Breast epithelium (tissue), 4 donors: ENCODE data around the gene GRM1. TPM values are rescaled to one million over a fixed set of nuclear protein-coding genes. Genes with fewer than 3 reads are reported as not detected.

Experiments
- DNase-seq, 2 donors: peaks; one replicate each; pipeline ENCODE4 v3.0.0-alpha.2; 2019; ENCODE audit warnings: low spot score in 2 of 2
- H3K27ac ChIP-seq, 2 donors: fragments of 200-600 bp; sonication (generic) in 1 of 2; one replicate each; pipeline ENCODE4 v1.5.1; 2016 to 2019; ENCODE audit warnings: mild to moderate bottlenecking in 1 of 2
- H3K27me3 ChIP-seq, 2 donors: fragments of 200-600 bp; sonication (generic) in 1 of 2; one replicate each; pipeline versions ENCODE4 v1.5.1 to v1.6.0; 2017 to 2019; ENCODE audit warnings: control low read depth in 1 of 2, mild to moderate bottlenecking in 1 of 2
- H3K36me3 ChIP-seq: fragments of 200-600 bp; one replicate; pipeline ENCODE4 v1.5.1; 2019
- H3K4me1 ChIP-seq, 2 donors: fragments of 200-600 bp; sonication (generic); one replicate each; pipeline ENCODE4 v1.5.1; 2016 to 2019; ENCODE audit warnings: control low read depth in 1 of 2
- H3K4me3 ChIP-seq, 3 donors: fragments of 200-600 bp; sonication (generic); 1 replicate in 2 of 3; 2 replicates in 1 of 3; pipeline ENCODE4 v1.5.1; 2016 to 2019; ENCODE audit warnings: mild to moderate bottlenecking in 3 of 3, moderate library complexity in 2 of 3
- H3K9me3 ChIP-seq, 2 donors: fragments of 200-600 bp; sonication (generic) in 1 of 2; one replicate each; pipeline ENCODE4 v1.5.1; 2016 to 2019; ENCODE audit warnings: control low read depth in 1 of 2
- POLR2A ChIP-seq: fragments of 450-650 bp; IDR thresholded peaks from one replicate; pipeline ENCODE4 v1.6.1; 2016; ENCODE audit warnings: antibody characterized with exemption, mild to moderate bottlenecking, moderate library complexity
- POLR2AphosphoS5 ChIP-seq, 3 donors: sonication (generic); formaldehyde crosslinking; IDR thresholded peaks; one replicate each; pipeline ENCODE4 v1.6.1; 2017; ENCODE audit warnings: antibody characterized with exemption in 3 of 3
- intact Hi-C: fragments of 100-400 bp; cut with DNase I; formaldehyde crosslinking; loops from one replicate; pipeline ENCODE4 v1.15.1; 2023; ENCODE audit warnings: low total_unique reads
- total RNA-seq, 3 donors: library from RNA; depleted of rRNA; stranded (reverse); fragments of >200 nt; gene quantifications; one replicate each; pipeline ENCODE4 v1.1.0, GENCODE V29; 2016
- TF ChIP-seq, protein P1 (sequence below), 3 donors: fragments of 450-650 bp; IDR thresholded peaks; one replicate each; pipeline ENCODE4 v1.5.1; 2016 to 2017; ENCODE audit warnings: antibody characterized with exemption in 3 of 3, mild to moderate bottlenecking in 3 of 3, moderate library complexity in 3 of 3

GRM1 gene
- total RNA-seq, 3 donors from 2014 or later: 0.15 to 0.16 TPM; not detected in 1

- Histone ChIP-seq H3K4me3 (no peak overlapping the region), H3K4me1 (no peaks in the 10 kb centered on the region), H3K9me3 (no peaks in the 10 kb centered on the region), H3K27me3 (no peaks in the 10 kb centered on the region), H3K27ac (no peak overlapping the region), H3K36me3 (no peaks in the 10 kb centered on the region)
- TF ChIP-seq, protein P1, sequence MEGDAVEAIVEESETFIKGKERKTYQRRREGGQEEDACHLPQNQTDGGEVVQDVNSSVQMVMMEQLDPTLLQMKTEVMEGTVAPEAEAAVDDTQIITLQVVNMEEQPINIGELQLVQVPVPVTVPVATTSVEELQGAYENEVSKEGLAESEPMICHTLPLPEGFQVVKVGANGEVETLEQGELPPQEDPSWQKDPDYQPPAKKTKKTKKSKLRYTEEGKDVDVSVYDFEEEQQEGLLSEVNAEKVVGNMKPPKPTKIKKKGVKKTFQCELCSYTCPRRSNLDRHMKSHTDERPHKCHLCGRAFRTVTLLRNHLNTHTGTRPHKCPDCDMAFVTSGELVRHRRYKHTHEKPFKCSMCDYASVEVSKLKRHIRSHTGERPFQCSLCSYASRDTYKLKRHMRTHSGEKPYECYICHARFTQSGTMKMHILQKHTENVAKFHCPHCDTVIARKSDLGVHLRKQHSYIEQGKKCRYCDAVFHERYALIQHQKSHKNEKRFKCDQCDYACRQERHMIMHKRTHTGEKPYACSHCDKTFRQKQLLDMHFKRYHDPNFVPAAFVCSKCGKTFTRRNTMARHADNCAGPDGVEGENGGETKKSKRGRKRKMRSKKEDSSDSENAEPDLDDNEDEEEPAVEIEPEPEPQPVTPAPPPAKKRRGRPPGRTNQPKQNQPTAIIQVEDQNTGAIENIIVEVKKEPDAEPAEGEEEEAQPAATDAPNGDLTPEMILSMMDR (IDR thresholded peaks at IDR 0.05): no peak
- TF ChIP-seq POLR2AphosphoS5 (IDR thresholded peaks at IDR 0.05) (no peak), POLR2A (no peak)
- DNase-seq: no peak
- intact Hi-C loops: no loop called here
Observed at GRCh38 chr6:146305092-146305491, 276.2 kb downstream of the GRM1 start.

GRCh38 chr6:146305951-146306350 lies 277.1 kb downstream of the GRM1 start:
- H3K27ac ChIP-seq: no peak overlapping the region
- no peak overlapping the region for H3K4me3 ChIP-seq
- H3K9me3 ChIP-seq: no peaks in the 10 kb centered on the region
- intact Hi-C loops: no loop called here
- H3K4me1 ChIP-seq: no peaks in the 10 kb centered on the region
- no peak for TF ChIP-seq POLR2AphosphoS5 (IDR thresholded peaks at IDR 0.05)
- no peak for TF ChIP-seq POLR2A
- TF ChIP-seq, protein P1 (IDR thresholded peaks at IDR 0.05): no peak
- H3K27me3 ChIP-seq: no peaks in the 10 kb centered on the region
- DNase-seq: no peak
- H3K36me3 ChIP-seq: no peaks in the 10 kb centered on the region

DNA sequence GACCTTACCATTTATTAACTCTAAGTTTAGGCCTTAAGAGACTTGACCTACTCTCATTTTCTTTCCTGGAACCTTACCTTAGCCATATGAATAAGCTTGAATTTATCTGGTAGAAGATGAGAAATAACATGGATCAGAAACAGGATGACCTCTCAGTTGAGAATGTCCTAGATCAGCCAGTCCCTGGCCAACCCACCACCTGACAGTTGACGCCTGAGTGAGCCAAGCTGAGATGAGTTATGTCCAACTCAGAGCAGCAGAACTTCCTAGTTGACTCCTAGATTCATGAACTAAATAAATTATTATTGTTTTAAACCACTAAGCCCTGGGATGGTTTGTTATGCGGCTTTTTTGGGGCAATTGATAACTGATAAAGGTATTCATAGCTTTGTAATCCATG lies 281.8 kb downstream of the GRM1 start:
- Histone ChIP-seq H3K36me3 (no peaks in the 10 kb centered on the region), H3K27me3 (no peaks in the 10 kb centered on the region), H3K27ac (no peak overlapping the region), H3K4me1 (no peaks in the 10 kb centered on the region), H3K4me3 (no peak overlapping the region), H3K9me3 (no peaks in the 10 kb centered on the region)
- intact Hi-C loops: no loop called here
- TF ChIP-seq POLR2A: no peak
- TF ChIP-seq, protein P1 (IDR thresholded peaks at IDR 0.05): no peak
- no peak for TF ChIP-seq POLR2AphosphoS5 (IDR thresholded peaks at IDR 0.05)
- DNase-seq: no peak

GRCh38 chr6:146311079-146311478 lies 282.2 kb downstream of the GRM1 start:
- no peaks in the 10 kb centered on the region for H3K9me3 ChIP-seq
- no peak for DNase-seq
- H3K27me3 ChIP-seq: no peaks in the 10 kb centered on the region
- no peaks in the 10 kb centered on the region for H3K4me1 ChIP-seq
- H3K4me3 ChIP-seq: no peak overlapping the region
- no peaks in the 10 kb centered on the region for H3K36me3 ChIP-seq
- no peak overlapping the region for H3K27ac ChIP-seq
- TF ChIP-seq POLR2A: no peak
- TF ChIP-seq POLR2AphosphoS5 (IDR thresholded peaks at IDR 0.05): no peak
- TF ChIP-seq, protein P1 (IDR thresholded peaks at IDR 0.05): no peak
- intact Hi-C loops: no loop called here

GRCh38 chr6:146312608-146313007 lies 283.7 kb downstream of the GRM1 start:
- no peak overlapping the region for H3K4me3 ChIP-seq
- TF ChIP-seq, protein P1 (IDR thresholded peaks at IDR 0.05): no peak
- TF ChIP-seq POLR2AphosphoS5 (IDR thresholded peaks at IDR 0.05): no peak
- TF ChIP-seq POLR2A: no peak
- H3K36me3 ChIP-seq: no peaks in the 10 kb centered on the region
- H3K9me3 ChIP-seq: no peaks in the 10 kb centered on the region
- DNase-seq: no peak
- H3K4me1 ChIP-seq: no peaks in the 10 kb centered on the region
- no peak overlapping the region for H3K27ac ChIP-seq
- H3K27me3 ChIP-seq: no peaks in the 10 kb centered on the region
- intact Hi-C loops: no loop called here
